GM21447 (cell line): ENCODE results near the gene FBRSL1.
"Not testable (repeated sequence)": the region's sequence is repeated elsewhere in the genome, so short reads cannot be mapped to it uniquely, and the experiment has no call there.

Experiments
- ATAC-seq: cut with Tn5 transposase; IDR thresholded peaks from one replicate; pipeline ENCODE4 v1.9.1; 2021; ENCODE audit not compliant: unreplicated experiment

FBRSL1 gene

GRCh38 chr12:132489602-132490266 is at the start of gene FBRSL1:
Gene FBRSL1 (plus strand): TSS chr12:132490151.
- peak; percentile 51 for ATAC-seq

DNA sequence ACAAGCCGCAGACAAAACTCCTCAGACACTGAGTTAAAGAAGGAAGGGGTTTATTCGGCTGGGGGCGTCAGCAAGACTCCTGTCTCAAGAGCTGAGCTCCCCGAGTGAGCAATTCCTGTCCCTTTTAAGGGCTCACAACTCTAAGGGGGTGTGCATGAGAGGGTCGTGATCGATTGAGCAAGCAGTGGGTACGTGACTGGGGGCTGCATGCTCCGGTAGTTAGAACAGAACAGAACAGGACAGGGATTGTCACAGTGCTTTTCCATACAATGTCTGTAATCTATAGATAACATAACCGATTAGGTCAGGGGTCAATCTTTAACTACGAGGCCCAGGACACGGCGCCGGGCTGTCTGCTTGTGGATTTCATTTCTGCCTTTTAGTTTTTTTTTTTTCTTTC is 49.5 kb upstream of the FBRSL1 start:
- ATAC-seq, result not testable (repeated sequence)

DNA sequence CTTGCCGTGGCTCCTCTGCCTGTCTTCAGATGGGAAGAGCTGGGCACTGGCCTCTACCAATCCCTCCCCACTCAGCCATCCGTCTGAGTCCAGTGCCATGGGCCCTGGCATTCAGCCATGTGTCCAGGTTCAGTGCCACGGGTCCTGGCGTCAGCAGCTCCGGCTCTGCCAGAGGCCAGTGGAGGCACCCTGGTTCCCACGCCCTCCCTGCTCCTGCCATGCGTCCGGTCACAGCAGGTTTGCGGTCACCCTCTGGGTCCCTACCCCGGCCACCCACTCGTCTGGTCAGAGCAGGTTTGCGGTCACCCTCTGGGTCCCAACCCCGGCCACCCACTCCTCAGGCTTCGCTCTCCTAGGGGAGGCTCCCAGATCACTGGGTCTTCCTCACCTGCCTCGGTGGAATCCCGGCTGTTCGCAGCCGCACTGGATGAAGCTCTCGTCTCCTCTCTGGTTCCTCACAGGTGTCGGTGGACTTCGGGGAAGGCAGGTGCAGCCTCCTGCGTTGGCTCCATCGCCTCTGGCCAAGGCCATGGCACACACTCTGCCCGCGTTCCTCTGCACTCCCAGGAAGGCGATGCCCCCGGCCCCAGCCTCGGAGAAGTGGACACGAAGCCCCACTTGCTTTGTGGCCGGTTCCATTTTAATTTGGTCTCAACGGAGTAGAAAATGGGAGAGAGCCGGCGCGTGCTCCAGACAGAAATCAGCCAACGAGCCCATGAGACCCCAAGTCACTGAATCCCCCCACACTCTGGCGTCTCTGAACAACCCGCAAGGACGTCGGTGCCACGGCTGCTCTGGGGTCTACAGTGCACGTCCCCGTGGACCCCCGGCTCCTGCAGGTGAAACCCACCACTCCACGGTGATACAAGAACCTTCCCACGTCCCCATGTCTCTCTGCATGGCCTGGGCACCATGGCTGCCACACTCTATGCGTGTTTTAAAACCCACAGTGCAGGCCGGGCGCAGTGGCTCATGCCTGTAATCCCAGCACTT is 47.8 kb upstream of the FBRSL1 start:
- ATAC-seq, result no peak

DNA sequence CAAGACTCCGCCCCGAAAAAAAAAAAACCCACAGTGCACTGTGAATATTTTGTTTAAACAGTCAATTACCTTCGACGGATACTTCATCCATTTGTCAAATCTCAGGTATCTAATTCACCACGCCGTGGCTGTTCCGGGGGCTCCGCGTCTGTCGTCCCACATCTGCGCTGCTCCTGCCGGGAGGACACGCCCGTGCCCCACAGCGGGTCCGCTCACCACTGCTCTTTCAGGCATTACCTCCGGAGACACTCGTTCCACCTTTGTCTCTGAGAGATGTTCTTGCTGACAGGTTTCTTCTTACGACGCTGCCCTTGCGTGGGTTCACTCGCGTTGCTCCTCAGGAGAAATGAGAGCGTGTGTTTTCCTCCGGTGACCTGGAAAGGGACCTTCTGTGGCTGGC is 46.9 kb upstream of the FBRSL1 start:
- ATAC-seq, result no peak

- ATAC-seq, result no peak
These were observed 45.7 kb upstream of the FBRSL1 start for GRCh38 chr12:132444283-132444682.

DNA sequence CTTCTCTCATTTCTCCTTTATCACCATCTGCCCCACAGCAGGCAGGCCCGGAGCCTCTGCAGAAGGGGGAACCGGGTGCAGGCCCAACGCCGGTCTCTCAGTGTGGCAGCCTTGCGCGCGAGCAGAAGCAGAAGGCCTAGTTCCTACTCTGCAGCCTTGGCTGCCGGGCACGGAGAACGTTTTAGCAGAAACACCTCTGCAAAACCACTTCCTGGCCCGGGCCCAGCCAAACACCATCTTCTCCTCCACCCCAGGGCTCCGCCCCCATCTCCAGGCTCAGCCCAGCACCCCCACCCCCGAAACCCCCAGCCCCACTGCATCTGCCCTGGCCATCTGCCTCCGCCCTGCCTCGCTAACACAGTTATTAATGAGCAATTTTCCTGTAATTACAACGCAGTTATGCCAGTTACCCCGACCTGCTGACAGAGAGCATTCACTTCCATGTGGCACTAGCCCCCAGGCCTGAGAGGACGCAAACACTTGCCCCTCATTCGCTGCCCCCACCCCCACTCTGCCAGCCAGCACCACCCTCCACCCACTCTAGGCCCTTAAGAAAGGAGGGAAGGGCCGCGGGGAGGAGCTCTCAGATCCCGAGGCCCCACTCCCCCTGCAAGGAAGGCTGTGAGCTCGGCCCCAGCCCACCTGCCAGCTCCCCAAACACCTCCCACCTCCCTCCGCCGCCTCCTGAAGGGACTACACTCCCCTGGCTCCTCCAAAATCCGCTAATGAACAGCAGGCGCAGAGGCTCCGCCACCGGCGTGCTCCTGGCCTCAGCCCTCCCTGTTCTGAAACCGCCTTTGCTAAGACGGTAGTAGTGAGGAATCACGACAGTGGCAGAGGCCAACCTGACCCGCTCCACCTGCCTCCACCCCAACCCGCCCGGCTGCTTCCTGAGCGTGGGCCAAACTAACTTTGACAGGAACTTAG is 44.7 kb upstream of the FBRSL1 start:
- peak; percentile 46 for ATAC-seq

DNA sequence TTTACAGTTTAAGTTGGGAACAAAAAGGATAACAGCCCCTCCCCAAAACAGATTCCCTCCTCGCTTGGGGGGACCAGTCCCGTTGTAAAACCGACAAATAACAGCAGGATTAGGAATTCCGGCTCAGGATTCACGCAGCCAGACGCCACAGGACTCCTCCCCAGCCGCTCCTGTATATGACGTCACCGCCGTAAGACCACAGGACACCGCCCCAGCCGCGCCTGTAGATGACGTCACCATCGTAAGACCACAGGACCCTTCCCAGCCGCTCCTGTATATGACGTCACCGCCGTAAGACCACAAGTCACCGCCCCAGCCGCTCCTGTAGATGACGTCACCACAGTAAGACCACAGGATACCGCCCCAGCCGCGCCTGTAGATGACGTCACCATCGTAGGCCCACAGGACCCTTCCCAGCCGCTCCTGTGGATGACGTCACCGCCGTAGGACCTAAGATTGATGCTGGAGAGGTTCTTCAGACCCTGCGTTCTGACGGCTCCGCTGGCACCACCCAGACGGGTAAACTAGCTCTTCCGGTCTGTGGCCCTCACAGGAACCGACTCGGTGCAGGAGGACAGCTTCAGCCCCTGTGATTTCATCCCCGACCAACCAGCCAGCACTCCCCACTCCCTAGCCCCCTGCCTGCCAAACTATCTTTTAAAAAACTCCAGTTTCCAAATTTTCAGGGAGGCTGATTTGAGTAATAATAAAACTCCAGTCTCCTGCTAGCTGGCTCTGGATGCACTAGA is 43.9 kb upstream of the FBRSL1 start:
- no peak for ATAC-seq

DNA sequence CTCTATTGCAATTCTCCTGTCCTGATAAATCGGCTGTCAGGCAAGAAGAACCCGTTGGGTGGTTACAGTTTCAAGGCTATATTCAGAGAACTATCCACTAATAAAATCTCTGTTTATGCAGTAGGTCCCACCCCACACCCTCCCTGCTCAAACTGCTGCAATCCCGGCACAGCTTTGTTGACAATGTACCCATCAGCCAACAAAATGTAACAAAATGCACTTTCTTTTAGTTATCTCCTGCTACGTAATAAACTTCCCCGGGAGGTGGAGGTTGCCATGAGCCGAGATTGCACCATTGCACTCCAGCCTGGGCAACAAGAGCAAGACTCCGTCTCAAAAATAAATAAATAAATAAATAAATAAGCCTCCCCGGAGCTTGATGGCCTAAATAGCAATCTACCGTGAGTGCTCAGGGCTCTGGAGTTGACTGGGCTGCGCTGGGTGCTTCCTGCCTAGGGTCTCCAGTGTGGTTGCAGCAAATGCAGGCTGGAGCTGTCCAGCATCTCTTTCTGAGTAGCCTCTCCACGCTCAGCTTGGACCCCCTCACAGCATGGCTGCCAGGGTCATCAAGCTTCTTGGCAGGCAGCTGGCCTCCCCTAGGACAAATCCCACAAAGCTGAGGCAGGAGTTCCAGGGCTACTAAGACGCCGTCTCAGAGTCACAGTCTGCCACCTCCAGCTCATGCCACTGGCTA is 43.2 kb upstream of the FBRSL1 start:
- no peak for ATAC-seq

GRCh38 chr12:132447327-132447720 is 42.6 kb upstream of the FBRSL1 start:
- ATAC-seq, result no peak

GRCh38 chr12:132447731-132448462 is 42.1 kb upstream of the FBRSL1 start:
- ATAC-seq, result no peak

DNA sequence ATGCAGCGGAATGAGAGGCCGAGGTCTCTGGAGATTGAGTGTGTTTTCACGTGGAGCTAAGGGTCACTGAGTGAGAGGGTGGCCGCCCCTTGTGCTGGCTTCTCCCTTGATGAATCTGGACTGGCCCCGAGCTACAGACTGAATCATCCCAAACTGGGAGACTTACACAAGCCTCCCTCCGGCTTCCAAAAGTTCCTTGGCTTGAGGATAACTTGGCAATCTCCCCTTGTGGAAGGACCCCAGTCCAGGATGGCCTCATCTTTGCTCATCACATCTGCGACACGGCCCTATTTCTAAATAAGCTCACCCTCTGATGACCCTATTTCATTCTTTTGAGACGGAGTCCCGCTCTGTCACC is 41.5 kb upstream of the FBRSL1 start:
- ATAC-seq, result no peak

GRCh38 chr12:132449565-132450417 is 40.2 kb upstream of the FBRSL1 start:
- ATAC-seq, result peak; percentile 68

- ATAC-seq, result no peak
These were observed 39.4 kb upstream of the FBRSL1 start for GRCh38 chr12:132450418-132451171.

GRCh38 chr12:132451172-132451835 is 38.6 kb upstream of the FBRSL1 start:
- no peak for ATAC-seq

DNA sequence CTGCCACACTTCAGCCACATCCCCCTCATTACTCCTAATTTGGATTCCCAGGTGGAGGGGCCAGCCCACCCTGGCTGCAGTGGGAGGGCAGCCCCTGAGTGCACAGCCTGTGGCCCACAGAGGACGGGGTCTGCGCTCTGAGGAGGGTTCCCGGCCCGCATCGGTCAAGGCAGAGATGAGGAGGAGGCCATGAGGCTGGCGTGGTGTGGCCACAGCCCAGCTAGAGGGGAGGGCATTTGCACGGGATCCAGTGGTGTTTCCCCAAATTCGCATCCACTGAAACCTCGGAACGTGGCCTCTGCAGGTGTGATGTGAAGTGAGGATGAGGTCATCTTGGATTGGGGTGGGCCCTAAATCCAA is 38.1 kb upstream of the FBRSL1 start:
- no peak for ATAC-seq

DNA sequence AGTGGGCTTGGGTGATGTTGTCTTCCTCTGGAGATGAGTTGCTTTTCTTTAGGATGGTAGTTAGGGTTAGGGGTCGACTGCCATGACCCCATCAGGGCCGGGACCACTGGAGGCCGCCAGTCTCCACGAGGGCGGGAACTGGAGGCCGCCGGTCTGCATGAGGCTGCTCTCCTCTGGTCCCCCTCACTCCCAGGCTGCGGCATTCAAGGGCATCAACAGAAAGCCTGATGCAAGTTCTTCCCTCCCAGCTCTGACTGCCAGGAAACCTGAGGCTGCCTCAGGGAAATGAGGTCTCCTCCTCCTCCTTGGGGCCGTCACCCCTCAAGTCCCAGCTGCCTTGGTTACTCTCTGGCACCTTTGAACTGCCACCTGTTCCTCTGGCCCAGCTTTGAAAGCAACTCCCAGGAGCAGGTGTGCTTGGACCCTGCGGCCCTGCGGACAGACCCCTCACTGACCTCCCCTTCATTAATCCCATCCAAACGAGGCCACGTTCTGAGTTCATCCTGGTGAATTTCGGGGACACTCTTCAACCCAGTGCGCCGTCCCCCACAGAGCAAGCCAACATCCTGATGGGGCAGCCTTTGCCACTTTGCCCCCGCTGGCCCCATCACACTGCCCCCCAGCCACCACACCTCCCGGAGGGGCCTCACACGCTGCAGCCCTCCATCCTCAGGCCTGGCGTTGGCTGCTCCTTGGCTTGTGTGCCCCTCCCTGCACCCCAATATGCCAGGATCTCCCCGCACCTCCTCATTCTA is 37.2 kb upstream of the FBRSL1 start:
- no peak for ATAC-seq
